H1 (cell line): Measurements from ENCODE around the gene PKN1. TPM values are rescaled to one million over a fixed set of nuclear protein-coding genes. Genes with fewer than 3 reads are reported as not detected.

Source experiments
- CTCF ChIA-PET: fragments of 300-600 bp; sonication (Branson Sonifier 250); formaldehyde crosslinking; loops from one replicate; lab custom pipeline; 2021; ENCODE audit not compliant: partially characterized antibody; lab: Charles Lee
- POLR2A ChIA-PET: fragments of 300-600 bp; sonication (Branson Sonifier 250); formaldehyde crosslinking; loops from one replicate; lab custom pipeline; 2021; ENCODE audit warnings: inconsistent platforms; ENCODE audit not compliant: partially characterized antibody; lab: Charles Lee
- DNase-seq, 2 experiments: peaks; one replicate each; pipeline versions ENCODE4 v3.0.0 to v3.0.0-alpha.2; 2010 to 2022; ENCODE audit warnings: low spot score in 2 of 2, low read depth in 1 of 2, mixed read lengths in 1 of 2
- FAIRE-seq: peaks from 2 replicates; lab custom pipeline; 2011; peaks lifted over from hg19 to GRCh38; lab: Jason Lieb, UNC
- H2AFZ ChIP-seq: 2 replicates; pipeline ENCODE4 v1.8.1; 2012; ENCODE audit warnings: low read length, inconsistent platforms
- H2AK5ac ChIP-seq: 2 replicates; pipeline ENCODE4 v1.6.1; 2013; ENCODE audit warnings: low read depth, low read length
- H2BK120ac ChIP-seq: replicated peaks from 2 replicates; pipeline ENCODE3; 2013; ENCODE audit warnings: low read depth, low read length, inconsistent platforms
- H2BK12ac ChIP-seq: 2 replicates; pipeline ENCODE4 v1.6.1; 2013; ENCODE audit warnings: low read depth, low read length
- H2BK15ac ChIP-seq: 2 replicates; pipeline ENCODE4 v1.6.1; 2013; ENCODE audit warnings: low read length
- H2BK20ac ChIP-seq: 2 replicates; pipeline ENCODE4 v1.6.1; 2013; ENCODE audit warnings: low read length
- H2BK5ac ChIP-seq: 2 replicates; pipeline ENCODE4 v1.6.1; 2013; ENCODE audit warnings: low read depth, low read length
- H3K14ac ChIP-seq: 2 replicates; pipeline ENCODE4 v1.6.1; 2013; ENCODE audit warnings: inconsistent platforms; ENCODE audit not compliant: insufficient read length
- H3K18ac ChIP-seq: 2 replicates; pipeline ENCODE4 v1.6.1; 2013; ENCODE audit warnings: low read length; ENCODE audit errors: extremely low read depth
- H3K23ac ChIP-seq: 2 replicates; pipeline ENCODE4 v1.6.1; 2013; ENCODE audit warnings: inconsistent platforms; ENCODE audit not compliant: insufficient read length
- H3K23me2 ChIP-seq: 2 replicates; pipeline ENCODE4 v1.6.1; 2013; ENCODE audit warnings: low read depth, low read length
- H3K27ac ChIP-seq: 2 replicates; pipeline ENCODE4 v1.6.1; 2011; ENCODE audit warnings: low read depth, low read length, inconsistent platforms
- H3K27me3 ChIP-seq, 4 experiments: replicated peaks in 1 of 4; 1 replicate in 1 of 4; 2 replicates in 3 of 4; pipeline versions ENCODE4 v1.6.1 to v1.8.1; 2011 to 2013; ENCODE audit warnings: low read length in 3 of 4, mild to moderate bottlenecking in 3 of 4, inconsistent platforms in 2 of 4, mixed read lengths in 2 of 4, moderate library complexity in 1 of 4; ENCODE audit not compliant: control insufficient read depth in 3 of 4, insufficient read depth in 3 of 4; ENCODE audit errors: extremely low read depth in 1 of 4
- H3K36me3 ChIP-seq, 4 experiments: 2 replicates each; pipeline versions ENCODE4 v1.6.1 to v1.8.1; 2011 to 2013; ENCODE audit warnings: mild to moderate bottlenecking in 4 of 4, low read length in 3 of 4, moderate library complexity in 2 of 4, control low read depth in 1 of 4, inconsistent platforms in 1 of 4; ENCODE audit not compliant: insufficient read depth in 4 of 4, control insufficient read depth in 2 of 4
- H3K4ac ChIP-seq: replicated peaks from 2 replicates; pipeline ENCODE3; 2013; ENCODE audit warnings: low read length, low read depth, mixed read lengths, inconsistent platforms; ENCODE audit not compliant: insufficient read length
- H3K4me1 ChIP-seq, 4 experiments: replicated peaks in 1 of 4; 1 replicate in 1 of 4; 2 replicates in 3 of 4; pipeline versions ENCODE4 v1.6.1 to v1.8.1; 2011 to 2013; ENCODE audit warnings: low read length in 3 of 4, inconsistent platforms in 2 of 4, mixed read lengths in 1 of 4; ENCODE audit not compliant: insufficient read depth in 4 of 4, control insufficient read depth in 3 of 4
- H3K4me2 ChIP-seq, 2 experiments: 2 replicates each; pipeline versions ENCODE4 v1.6.1 to v1.8.1; 2011 to 2013; ENCODE audit warnings: low read depth in 2 of 2, low read length in 2 of 2, control low read depth in 1 of 2, inconsistent platforms in 1 of 2, mild to moderate bottlenecking in 1 of 2; ENCODE audit not compliant: insufficient read depth in 1 of 2
- H3K4me3 ChIP-seq, 4 experiments: fragments of 200-600, 300-600 bp in 1 of 4; sonication (generic), shearing (Covaris generic), sonication (Bioruptor Twin) in 1 of 4; 2 replicates each; pipeline versions ENCODE4 v1.5.1 to v1.8.1; 2011 to 2016; ENCODE audit warnings: low read length in 4 of 4, low read depth in 3 of 4, control low read depth in 2 of 4, inconsistent platforms in 2 of 4, mild to moderate bottlenecking in 2 of 4, mixed read lengths in 1 of 4, moderate library complexity in 1 of 4; ENCODE audit not compliant: insufficient read depth in 2 of 4; ENCODE audit errors: extremely low read depth in 1 of 4
- H3K56ac ChIP-seq: replicated peaks from 2 replicates; pipeline ENCODE3; 2013; ENCODE audit warnings: low read depth, mild to moderate bottlenecking, mixed read lengths, low read length, inconsistent platforms; ENCODE audit not compliant: insufficient read length
- H3K79me1 ChIP-seq: 2 replicates; pipeline ENCODE4 v1.6.1; 2013; ENCODE audit warnings: low read depth, low read length, control low read depth
- H3K79me2 ChIP-seq, 2 experiments: 2 replicates each; pipeline versions ENCODE4 v1.6.1 to v1.8.1; 2012 to 2013; ENCODE audit warnings: low read length in 2 of 2, mild to moderate bottlenecking in 2 of 2, inconsistent platforms in 1 of 2; ENCODE audit not compliant: insufficient read depth in 2 of 2, control insufficient read depth in 1 of 2
- H3K9ac ChIP-seq, 4 experiments: replicated peaks in 1 of 4; 1 replicate in 1 of 4; 2 replicates in 3 of 4; pipeline versions ENCODE4 v1.6.1 to v1.8.1; 2011 to 2013; ENCODE audit warnings: low read depth in 3 of 4, low read length in 3 of 4, control low read depth in 2 of 4, mild to moderate bottlenecking in 2 of 4, moderate library complexity in 2 of 4, inconsistent platforms in 1 of 4; ENCODE audit errors: extremely low read depth in 1 of 4
- H3K9me3 ChIP-seq, 2 experiments: 2 replicates each; pipeline versions ENCODE4 v1.6.1 to v1.8.1; 2012 to 2013; ENCODE audit warnings: mild to moderate bottlenecking in 2 of 2, moderate library complexity in 2 of 2, control low read depth in 1 of 2, inconsistent platforms in 1 of 2, low read depth in 1 of 2, low read length in 1 of 2, mixed read lengths in 1 of 2; ENCODE audit not compliant: insufficient read depth in 2 of 2
- H4K20me1 ChIP-seq, 2 experiments: replicated peaks in 1 of 2; 2 replicates each; pipeline versions ENCODE3 to v1.8.1; 2011 to 2013; ENCODE audit warnings: inconsistent platforms in 2 of 2, low read length in 2 of 2, mild to moderate bottlenecking in 1 of 2; ENCODE audit not compliant: insufficient read depth in 2 of 2, control insufficient read depth in 1 of 2
- H4K5ac ChIP-seq: 2 replicates; pipeline ENCODE4 v1.6.1; 2013; ENCODE audit warnings: low read length, low read depth, mixed read lengths, inconsistent platforms; ENCODE audit not compliant: insufficient read length
- H4K8ac ChIP-seq: 2 replicates; pipeline ENCODE4 v1.8.0; 2013; ENCODE audit warnings: mild to moderate bottlenecking, moderate library complexity, low read length, inconsistent platforms; ENCODE audit not compliant: insufficient read depth; ENCODE audit errors: extremely low read depth
- H4K91ac ChIP-seq: replicated peaks from 2 replicates; pipeline ENCODE3; 2013; ENCODE audit warnings: low read length, mixed read lengths, inconsistent platforms; ENCODE audit not compliant: insufficient read length
- ATF3 ChIP-seq: IDR thresholded peaks from 2 replicates; pipeline ENCODE4 v1.6.1; 2011; ENCODE audit warnings: low read depth, mild to moderate bottlenecking, low read length; ENCODE audit not compliant: insufficient read depth
- BACH1 ChIP-seq: IDR thresholded peaks from 2 replicates; pipeline ENCODE4 v1.6.1; 2012; ENCODE audit warnings: low read length, improper control_type of control experiment
- CBX5 ChIP-seq: fragments of 300-800, 300-1000 bp; sonication (generic); IDR thresholded peaks from 2 replicates; pipeline ENCODE4 v1.7.1; 2016; ENCODE audit warnings: antibody characterized with exemption, low read length, low read depth
- CREB1 ChIP-seq: IDR thresholded peaks from 2 replicates; pipeline ENCODE4 v1.6.1; 2012; ENCODE audit warnings: inconsistent platforms
- CTBP2 ChIP-seq: IDR thresholded peaks from 2 replicates; pipeline ENCODE4 v1.7.0; 2011; ENCODE audit warnings: borderline replicate concordance, mild to moderate bottlenecking, moderate library complexity, mixed read lengths, low read length; ENCODE audit not compliant: insufficient read depth, insufficient read length
- CTCF ChIP-seq, 3 experiments: IDR thresholded peaks; 1 replicate in 2 of 3; 2 replicates in 1 of 3; pipeline versions ENCODE4 v1.5.1 to v1.6.1; 2011; ENCODE audit warnings: low read length in 3 of 3, mild to moderate bottlenecking in 3 of 3, inconsistent platforms in 2 of 3, low read depth in 1 of 3, moderate library complexity in 1 of 3; ENCODE audit not compliant: insufficient read depth in 1 of 3; ENCODE audit errors: control extremely low read depth in 1 of 3
- E2F6 ChIP-seq: IDR thresholded peaks from 2 replicates; pipeline ENCODE4 v1.6.1; 2012; ENCODE audit warnings: inconsistent platforms
- KDM1A ChIP-seq: fragments of 200-600, 300-600 bp; sonication (generic); IDR thresholded peaks from 2 replicates; pipeline ENCODE4 v1.7.1; 2016; ENCODE audit warnings: mild to moderate bottlenecking, low read length, borderline replicate concordance
- MAFK ChIP-seq: IDR thresholded peaks from 2 replicates; pipeline ENCODE4 v1.6.1; 2012; ENCODE audit warnings: low read depth, mild to moderate bottlenecking, improper control_type of control experiment, low read length
- POLR2A ChIP-seq, 2 experiments: IDR thresholded peaks; 1 replicate in 1 of 2; 2 replicates in 1 of 2; pipeline ENCODE4 v1.6.1; 2011; ENCODE audit warnings: low read depth in 2 of 2, low read length in 2 of 2, mild to moderate bottlenecking in 2 of 2; ENCODE audit errors: control extremely low read depth in 1 of 2
- TCF12 ChIP-seq: IDR thresholded peaks from 2 replicates; pipeline ENCODE4 v1.6.1; 2011; ENCODE audit warnings: low read depth, mild to moderate bottlenecking, low read length
- whole genome bisulfite sequencing, 2 experiments: shearing (Covaris generic) in 1 of 2; methylation state at CpG; one replicate each; pipeline versions ENCODE4 v1.1.6 to v1.1.7; 2013 to 2015; ENCODE audit warnings: low lambda C conversion rate in 2 of 2, mixed read lengths in 2 of 2, inconsistent platforms in 1 of 2, low coverage in 1 of 2, missing lambda C conversion rate in 1 of 2; ENCODE audit not compliant: insufficient replicate concordance in 2 of 2, insufficient coverage in 1 of 2, insufficient read length in 1 of 2; ENCODE audit errors: extremely low coverage in 1 of 2, missing lambda C conversion rate in 1 of 2; 5-methylcytosine and 5-hydroxymethylcytosine counted together
- polyA plus RNA-seq, 7 experiments: library from polyadenylated mRNA; depleted of rRNA in 3 of 7; stranded (reverse) in 5 of 7; unstranded in 2 of 7; fragments of >200 nt in 5 of 7; fragments of 200-250 nt in 2 of 7; gene quantifications; 1 replicate in 5 of 7; 2 replicates in 1 of 7; 4 replicates in 1 of 7; pipeline versions ENCODE4 v1.2.1 to v1.2.3, GENCODE V29; 2011 to 2013; ENCODE audit warnings: missing spikeins in 2 of 7, mixed read lengths in 2 of 7
- total RNA-seq: library from RNA; stranded (reverse); fragmentation: NEBNext Ultra II Directional; extraction: Animal tissue kit (Norgen Biotek cat#: 25700); gene quantifications from 2 replicates; pipeline ENCODE4 v1.2.1, GENCODE V29; 2021

PKN1 gene
- total and polyA plus RNA-seq, 2 of the 8 experiments (the other 6 are each of a cell fraction or from before 2014, with no cell fraction given), result 65.2 to 162 TPM

GRCh38 chr19:14395262-14395661 lies 37.8 kb upstream of the PKN1 start:
- Histone ChIP-seq H2AK5ac (no peak overlapping the region), H3K4ac (no peak overlapping the region), H4K91ac (no peak overlapping the region), H2BK120ac (no peak overlapping the region), H3K27ac (no peak overlapping the region), H3K4me3 (no peak overlapping the region), H4K20me1 (no peaks in the 10 kb centered on the region), H3K36me3 (no peaks in the 10 kb centered on the region), H2BK15ac (no peak overlapping the region), H3K27me3 (no peaks in the 10 kb centered on the region), H4K8ac (no peak overlapping the region), H3K14ac (no peak overlapping the region), H3K56ac (no peak overlapping the region), H4K5ac (no peak overlapping the region), H3K23me2 (no peaks in the 10 kb centered on the region), H3K9ac (no peak overlapping the region), H2AFZ (no peak overlapping the region), H2BK20ac (no peak overlapping the region), H3K4me2 (no peak overlapping the region), H2BK5ac (no peak overlapping the region), H3K4me1 (peaks cover 0 to 5% (median 4%) of the 10 kb centered on the region in 4 experiments; a peak in 5 of 7 replicates), H2BK12ac (no peak overlapping the region), H3K23ac (no peak overlapping the region), H3K9me3 (no peaks in the 10 kb centered on the region), H3K18ac (no peak overlapping the region), H3K79me2 (no peaks in the 10 kb centered on the region), H3K79me1 (no peaks in the 10 kb centered on the region)
- POLR2A ChIA-PET, result interaction anchor here (0.6 to 4.8 kb wide), 2 partner anchors 10 to 11 kb away, joined by 3 to 24 read pairs; no protein-coding TSS in a partner anchor
- FAIRE-seq (no peak), DNase-seq (no peak)
- CTCF ChIA-PET, result interaction anchor here (1.2 to 2.3 kb wide), 2 partner anchors 10 kb away, joined by 7 to 12 read pairs; no protein-coding TSS in a partner anchor
- 94% methylated on average over 6 of the region's 9 CpGs; no CpG with 5 or more reads in 1 of the 2 experiments for WGBS, 2 experiments
- TF ChIP-seq CTBP2, result no peak
- TF ChIP-seq CBX5, result no peak
- TF ChIP-seq CTCF (IDR thresholded peaks at IDR 0.05; ENCODE audit: control extremely low read depth in 1 of 3, insufficient read depth in 1 of 3, low read depth in 1 of 3, low read length in 3 of 3), result no peak
- no peak for TF ChIP-seq MAFK
- no peak for TF ChIP-seq POLR2A (IDR thresholded peaks at IDR 0.05; ENCODE audit: control extremely low read depth in 1 of 2, low read depth in 2 of 2, low read length in 2 of 2)
- TF ChIP-seq TCF12, result no peak
- no peak for TF ChIP-seq BACH1
- no peak for TF ChIP-seq CREB1
- no peak for TF ChIP-seq KDM1A
- TF ChIP-seq E2F6, result no peak
- TF ChIP-seq ATF3, result no peak
